ENCODE results near the gene KRTAP10-1.

KRTAP10-1 gene

DNA sequence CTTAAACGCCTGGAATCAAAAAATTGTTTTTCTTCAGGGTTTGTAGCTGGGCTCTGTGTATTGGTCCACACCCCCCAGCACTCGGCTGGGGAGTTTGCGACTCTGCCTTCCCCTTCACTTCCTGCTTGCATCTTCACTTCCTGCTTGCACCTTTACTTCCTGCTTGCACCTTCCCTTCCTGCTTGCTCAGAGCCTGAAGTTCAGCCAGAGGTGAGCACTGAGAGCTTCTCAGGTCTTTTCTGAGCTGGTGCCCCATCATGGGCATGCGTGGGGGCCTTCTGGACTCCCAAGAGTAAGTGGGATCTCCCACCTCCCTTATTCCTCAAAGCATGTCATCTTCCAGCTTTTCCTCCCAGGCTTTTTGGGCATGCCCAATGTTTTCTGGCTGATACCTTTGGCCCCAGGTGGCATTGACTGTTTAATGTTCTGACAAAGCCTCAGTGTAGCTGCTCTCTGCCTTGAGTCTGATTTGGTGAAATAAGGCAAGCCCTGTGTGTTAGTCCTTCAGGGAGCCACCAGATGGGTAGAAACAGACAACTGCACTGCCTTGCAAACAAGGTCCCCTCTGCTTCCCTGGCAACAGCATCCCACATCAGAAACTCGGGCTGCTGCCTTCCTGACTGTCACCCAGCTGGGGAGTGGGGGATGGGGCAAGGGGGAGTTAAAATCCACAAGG lies 7.8 kb upstream of the KRTAP10-1 start:
- DNase-seq, result no peak

DNA sequence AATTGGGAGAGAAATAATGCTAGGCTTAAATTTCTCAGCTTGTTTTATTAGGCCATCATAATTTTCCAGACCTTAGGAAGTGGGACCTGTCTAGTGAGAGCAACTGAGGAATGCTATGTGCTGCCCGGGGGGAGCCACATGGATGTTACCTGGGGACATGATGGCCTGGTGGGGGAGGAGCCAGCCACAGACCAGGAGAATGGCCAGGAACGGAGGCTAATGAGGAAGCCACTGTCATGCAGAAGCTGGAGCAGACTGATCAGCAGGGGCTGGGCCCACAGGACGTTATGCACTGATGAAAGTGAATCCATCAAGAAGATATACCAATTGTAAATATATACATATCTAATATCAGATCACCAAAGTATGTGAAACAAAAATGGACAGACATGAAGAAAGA lies 4.6 kb upstream of the KRTAP10-1 start:
- no peak for DNase-seq

DNA sequence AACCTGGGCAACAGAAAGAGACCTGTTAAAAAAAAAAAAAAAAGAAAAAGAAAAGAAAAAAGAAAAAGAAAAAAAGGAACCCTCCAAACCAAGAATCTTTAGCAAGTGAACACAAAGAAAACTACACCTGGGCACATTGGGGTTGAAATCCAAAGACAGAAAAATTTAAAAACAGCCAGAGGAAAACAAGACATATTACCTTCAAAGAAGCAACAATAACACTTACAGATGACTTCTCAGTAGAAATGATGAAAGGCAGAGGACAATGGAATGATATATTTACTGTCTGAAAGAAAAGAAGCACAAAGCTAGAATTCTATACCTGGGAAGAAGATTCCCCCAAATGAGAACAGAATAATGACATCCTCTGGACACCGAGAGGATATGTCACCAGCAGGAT lies 2.7 kb upstream of the KRTAP10-1 start:
- no peak for DNase-seq

DNA sequence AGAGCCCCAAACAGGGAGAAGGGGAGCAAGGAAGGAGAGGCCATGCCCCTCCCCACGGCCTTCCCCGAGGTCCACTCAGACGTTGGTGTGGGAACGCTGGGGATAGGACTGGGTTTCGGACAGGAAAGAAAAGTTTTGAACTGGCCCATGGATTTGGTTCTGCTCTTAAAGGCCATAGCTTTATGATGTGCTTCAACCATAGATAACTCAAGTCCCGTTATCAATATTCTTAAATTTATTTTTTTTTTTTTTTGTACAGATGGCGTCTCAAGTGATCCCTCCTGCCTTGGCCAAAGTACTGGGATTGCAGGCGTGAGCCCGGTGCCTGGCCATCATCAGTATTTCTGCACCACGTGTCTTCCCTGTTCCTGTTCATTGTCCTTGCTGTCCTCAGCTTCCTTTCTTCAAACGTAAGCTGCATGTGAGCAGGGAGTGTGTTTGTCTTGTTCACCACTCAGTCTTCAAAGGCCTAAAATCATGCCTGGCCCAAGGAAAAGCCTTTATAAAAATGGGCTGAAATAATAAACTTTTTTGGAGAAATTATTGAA lies 820 bp upstream of the KRTAP10-1 start:
- DNase-seq, result no peak

DNA sequence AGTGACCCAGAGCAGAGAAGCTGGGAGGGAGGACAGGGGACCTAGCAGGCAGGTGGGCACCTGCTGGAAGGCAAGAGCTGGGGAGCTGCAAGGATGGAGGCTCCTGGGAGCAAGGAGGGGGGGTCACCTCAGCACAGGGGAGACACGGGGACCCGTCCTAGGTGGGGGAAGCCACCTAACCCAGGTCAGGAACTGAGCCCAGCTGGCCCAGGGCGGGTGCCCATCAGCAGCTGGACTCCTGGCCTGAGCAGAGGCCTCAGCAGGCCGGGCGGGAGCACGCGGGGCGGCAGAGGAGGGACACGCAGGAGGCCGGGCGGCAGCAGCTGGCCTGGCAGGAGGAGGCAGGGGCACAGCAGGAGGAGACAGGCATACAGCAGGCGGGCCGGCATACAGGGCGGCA lies 949 bp downstream of the KRTAP10-1 start:
- DNase-seq, result no peak

DNA sequence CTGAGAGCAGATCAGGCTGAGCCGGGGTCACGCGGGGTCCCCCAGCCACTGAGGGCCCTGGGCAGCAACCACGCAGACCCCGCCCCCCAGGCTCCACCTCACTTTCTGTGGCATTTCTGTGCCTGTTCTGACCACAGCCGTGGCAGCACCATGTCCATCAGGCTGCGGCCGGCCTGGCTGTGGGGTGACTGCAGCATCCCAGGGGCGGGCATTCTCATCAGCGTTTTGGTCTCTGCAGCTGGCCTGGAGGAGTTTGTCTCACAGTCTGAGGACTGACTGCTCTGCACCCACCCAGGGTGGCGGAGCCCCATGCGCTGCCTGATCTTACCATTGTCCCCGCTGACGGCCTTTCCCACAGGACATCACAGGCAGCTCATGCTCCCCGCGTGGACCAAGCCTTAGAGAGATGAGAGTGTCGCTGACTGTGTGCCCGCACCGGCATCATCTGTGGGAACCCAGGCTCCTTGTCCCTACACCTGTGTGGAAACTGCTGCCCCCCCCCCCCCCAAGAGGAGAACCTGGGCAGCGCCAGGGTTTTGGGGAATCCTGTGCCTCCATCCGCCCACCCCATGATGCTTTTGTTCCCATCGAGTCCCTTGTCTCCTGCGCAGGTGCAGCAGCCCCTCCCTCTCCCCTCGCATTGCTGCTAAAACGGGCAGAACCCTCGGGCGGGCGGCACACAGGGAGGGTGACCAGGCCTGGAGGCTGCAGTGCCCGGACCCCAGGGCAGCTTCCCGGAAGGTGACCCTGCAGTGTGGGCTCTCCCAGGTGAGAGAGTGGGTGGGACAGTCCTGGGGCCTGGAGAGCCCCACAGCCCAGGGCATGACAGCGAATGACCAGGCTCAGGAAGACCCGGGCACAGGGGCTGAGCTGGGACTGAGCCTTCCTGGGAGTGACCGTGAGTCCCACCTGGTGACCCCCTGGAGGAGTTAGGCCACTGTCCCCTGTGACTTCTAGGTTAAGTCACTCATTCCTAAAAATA lies 1.8 kb downstream of the KRTAP10-1 start:
- no peak for DNase-seq

DNA sequence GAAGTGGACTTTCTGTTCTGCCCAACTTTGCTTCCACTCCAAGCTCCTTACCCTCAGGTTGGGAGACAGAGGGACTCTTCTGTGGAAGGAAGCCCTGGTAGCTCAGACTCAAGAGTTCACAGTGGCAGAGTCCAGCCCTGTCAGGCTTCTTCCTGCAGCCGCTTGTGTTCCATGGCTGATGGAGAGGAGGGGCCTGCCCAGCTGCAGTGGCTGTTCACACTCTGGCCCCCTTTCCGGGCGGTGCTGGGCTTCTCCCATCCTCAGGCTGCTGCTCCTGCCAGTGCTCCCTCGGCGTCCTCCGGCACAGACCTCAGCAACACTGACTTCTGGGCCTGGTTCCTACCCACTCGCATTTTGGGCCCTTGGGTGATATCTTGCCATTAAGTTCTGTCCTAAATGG lies 4.0 kb downstream of the KRTAP10-1 start:
- no peak for DNase-seq

DNA sequence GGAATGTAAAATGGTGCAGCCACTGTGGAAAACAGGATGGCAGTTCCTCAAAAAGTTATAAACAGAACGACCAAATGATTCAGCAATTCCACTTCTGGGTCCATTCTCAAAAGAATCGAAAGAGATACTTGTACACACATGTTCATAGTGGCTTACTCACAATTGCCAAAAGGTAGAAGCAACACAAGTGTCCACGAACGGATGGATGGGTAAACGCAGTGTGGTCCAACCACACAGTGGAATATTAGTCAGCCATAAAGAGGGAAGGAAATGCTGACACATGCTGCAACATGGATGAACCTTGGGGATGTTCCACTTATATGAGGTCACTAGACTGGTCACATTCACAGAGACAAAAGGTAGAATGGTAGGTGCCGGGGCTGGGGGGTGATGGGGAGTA lies 5.3 kb downstream of the KRTAP10-1 start:
- DNase-seq, result no peak

DNA sequence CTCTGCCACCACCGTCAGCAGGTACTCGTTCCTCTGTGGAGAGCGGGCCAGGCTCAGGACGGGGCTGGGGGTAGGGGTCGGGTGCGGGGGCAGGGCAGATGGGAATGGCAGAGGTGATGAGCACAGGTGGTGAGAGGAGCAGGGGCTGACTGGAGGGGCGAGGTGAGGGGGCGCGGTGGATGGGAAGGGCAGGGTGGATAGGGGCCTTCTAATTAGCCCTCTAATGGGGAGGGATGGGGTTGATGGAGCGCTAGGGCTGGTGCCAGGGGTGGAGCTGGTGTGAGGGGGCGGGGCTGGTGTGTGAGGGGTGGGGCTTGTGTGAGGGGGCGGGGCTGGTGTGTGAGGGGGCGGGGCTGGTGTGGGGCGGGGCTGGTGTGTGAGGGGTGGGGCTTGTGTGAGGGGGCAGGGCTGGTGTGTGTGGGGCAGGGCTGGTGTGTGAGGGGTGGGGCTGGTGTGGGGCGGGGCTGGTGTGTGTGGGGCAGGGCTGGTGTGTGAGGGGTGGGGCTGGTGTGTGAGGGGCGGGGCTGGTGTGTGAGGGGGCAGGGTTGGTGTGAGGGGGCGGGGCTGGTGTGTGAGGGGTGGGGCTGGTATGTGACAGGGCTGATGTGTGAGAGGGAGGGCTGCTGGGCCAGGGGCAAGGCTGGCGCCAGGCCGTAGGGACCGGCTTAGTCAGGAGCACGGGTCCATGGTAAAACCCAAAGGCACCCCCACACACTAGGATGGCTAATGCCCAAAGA lies 5.9 kb downstream of the KRTAP10-1 start:
- DNase-seq, result no peak

DNA sequence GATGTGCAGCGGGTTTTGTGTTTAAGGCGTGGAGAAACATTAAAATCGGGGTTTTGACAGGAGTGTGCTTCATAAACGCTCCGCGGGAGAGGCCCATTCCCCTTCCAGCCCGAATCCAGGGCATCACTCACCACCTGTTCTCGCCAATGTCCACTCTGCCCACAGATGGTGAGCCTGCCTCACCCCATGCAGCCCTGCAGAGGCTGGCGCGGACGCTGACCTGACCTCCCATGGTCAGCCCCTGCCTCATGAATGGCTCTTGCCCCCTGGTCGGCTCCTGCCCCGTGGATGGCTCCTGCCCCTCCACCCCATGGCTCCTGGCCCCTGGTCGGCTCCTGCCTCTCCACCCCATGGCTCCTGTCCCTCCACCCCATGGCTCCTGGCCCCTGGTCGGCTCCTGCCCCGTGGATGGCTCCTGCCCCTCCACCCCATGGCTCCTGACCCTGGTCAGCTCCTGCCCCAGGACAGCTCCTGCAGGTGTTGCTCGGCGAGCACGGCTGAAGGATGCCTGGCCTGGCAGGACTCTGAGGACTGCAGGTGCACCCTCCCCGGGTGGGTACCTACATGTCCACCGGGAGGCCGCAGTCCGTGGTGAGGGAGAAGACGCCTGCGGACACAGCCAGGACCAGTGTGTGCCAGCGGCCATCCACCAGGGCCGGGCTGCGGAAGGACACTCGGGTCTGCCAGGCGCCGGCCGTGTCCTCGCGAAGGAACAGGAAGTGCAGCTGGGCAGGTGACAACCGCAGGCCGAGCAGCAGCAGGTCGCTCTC lies 6.7 kb downstream of the KRTAP10-1 start:
- DNase-seq, result no peak

DNA sequence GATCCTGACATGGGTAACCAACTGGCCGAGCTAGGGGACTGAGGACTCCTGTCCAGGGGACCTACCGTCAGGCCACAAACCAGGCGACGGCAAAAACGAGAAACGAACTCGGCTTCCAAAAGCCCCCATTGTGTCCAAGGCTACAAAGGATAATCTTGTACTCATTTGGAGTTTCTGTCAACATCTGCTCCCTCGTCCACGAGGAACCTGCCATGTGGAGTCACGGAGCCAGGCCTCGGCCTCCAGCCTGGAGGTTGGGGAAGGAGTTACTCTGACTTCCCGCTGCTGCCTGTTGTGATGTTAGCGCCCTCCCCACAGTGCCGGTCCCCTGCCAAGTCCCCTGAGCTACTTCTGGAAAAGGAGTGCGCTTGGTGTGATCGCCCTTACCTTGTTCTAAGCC lies 7.3 kb downstream of the KRTAP10-1 start:
- DNase-seq, result no peak

DNA sequence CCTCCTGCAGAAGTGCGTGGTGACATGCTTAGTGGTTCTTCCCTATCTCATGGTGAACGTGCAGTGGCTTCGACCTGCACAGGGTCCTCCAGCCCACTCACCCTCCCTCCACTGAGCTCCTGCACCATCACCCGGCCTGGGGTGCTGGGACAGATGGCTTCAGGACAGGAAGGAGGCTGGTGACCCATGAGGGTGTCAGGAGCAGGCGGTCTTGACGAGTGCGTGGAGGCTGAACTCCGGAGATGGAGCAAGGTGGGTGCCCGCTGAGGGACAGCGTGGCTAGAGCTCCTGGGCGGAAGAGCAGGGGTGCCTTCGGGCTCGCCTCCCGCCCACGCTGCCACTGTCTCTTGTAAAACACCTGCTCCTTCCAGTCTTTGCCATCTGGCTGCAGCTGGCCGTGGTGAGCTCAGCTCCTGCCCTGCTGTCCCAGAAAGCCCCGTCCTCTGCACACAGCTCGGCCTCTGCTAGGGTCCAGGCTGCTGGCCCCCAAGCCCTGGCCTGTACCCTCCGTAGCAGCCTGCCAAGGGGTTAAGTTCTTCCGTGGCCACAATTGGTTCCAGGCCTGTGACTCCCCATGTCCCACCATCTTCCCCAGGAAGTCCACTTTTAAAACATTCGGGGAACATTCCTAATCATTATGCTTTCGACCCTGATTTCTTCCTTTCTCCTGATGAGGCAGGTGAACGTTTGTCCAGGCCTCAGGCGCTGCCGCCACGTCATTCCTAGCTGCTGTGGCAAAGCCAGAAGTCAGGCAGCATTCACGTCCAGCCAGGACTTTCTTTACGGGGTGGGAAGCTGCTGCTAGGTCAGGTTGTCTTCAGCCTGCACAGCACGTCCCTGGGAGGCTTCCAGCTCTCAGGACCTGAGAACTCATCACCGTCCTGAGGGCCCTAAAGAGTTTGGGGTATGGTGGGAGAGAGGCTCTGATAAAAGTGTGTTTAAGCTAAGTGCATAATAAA lies 8.1 kb downstream of the KRTAP10-1 start:
- no peak for DNase-seq

DNA sequence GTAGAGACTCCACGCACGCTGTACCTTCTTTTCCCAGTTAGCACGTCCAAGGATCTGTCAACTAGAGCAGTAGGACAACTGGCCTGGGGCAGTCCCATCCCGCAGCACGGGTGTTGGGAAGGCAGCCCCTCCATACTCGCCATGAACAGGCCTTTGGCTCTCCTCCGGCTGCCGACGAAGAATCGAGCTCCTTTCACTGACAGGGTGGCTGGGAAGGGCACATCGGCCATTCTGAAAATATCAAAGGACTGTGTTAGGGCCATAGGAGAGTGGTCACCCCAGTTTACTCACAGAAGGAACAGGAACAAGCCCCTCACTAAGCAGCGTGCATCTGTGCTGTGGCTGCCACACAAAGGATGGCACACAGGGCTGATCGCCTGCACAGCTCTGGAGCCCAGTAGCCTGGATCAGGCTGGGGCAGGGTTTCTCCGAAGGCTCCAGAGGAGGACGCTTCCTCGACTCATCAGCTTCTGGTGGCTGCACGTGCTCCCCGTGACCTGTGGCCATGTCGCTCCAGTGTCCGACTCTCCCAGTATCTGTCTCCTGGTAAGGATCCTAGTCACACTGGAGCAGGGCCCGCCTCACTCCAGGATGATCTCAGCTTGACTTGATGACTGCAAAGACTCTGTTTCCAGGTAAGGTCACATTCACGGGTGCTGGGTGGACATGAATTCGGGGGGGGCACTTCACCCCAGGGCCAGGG lies 8.9 kb downstream of the KRTAP10-1 start:
- no peak for DNase-seq

DNA sequence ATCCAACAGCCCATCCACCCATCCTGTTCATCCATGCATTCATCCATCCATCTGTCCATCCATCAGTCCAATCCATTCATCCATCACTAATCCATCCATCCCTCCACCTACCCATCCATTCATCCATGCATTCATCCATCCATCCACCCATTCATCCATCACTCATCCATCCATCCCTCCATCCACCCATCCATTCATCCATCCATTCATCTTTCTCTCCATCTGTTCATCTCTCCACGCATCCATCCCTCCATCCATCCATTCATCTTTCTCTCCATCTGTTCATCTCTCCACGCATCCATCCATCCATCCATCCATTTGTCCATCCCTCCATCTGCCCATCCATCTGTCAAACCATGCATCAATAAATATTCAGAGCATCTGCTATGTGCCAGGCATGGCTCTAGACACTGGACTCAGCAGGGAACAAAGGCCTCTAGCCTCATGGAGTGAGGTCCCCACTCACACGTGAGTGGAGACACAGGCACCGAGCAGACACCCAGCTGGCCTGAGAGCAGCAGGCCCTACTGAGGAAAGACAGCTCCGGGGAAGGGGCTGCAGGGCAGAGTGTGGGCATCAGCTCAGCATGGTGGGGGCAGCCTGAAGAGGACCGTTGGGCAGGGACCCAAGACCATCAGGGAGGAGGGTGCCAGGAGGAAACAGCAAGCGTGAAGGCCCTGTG lies 9.6 kb downstream of the KRTAP10-1 start:
- no peak for DNase-seq

DNA sequence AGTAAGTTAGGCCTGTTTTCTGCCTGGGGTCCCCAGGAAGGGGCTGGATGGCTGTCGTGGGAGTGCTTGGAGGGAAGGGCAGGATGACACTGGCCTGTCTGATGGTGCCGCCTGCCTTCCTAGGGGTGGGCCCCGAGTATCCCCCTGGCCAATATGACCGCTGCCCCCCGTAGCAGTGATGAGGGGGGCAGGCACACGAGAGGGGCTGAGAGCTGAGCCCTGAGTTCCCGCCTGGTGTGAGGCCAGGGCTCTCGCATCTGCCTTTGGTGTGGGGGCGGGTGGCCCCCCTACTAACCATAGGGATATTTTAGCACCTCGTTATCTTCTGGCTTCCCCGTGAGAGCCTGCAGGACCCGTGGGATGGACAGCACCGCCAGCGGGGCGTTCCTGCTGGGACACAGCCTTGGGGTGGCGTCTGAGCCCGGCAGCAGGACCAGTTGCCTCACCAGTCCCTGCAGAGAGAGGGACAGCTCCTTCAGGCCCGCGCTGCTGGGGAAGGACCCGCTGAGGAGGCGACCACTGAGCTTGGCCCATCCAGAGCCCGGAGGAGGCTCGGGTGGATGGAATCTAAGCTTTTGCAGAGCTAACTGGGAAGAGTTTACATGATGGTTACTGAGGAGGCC lies 10.4 kb downstream of the KRTAP10-1 start:
- no peak for DNase-seq

DNA sequence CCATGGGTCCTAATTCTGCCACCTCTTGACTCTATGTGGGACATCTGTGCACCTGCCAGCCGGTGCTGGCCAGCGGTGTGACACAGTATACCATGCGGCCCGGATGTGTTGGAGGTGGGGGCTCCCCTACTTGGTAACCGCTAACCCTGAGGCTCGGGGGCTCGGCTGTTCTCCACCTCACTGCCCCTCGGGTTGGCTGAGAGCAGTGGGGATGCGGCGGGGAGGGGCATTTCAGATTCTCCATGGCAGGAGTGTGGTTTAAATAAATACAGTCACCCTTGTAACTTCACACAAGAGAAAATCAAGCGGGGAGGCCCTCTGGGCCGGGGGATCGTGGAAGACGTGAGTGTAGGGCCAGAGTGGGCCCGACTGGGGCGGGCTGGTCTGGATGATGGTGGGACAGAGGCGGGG lies 11.0 kb downstream of the KRTAP10-1 start:
- DNase-seq, result no peak

DNA sequence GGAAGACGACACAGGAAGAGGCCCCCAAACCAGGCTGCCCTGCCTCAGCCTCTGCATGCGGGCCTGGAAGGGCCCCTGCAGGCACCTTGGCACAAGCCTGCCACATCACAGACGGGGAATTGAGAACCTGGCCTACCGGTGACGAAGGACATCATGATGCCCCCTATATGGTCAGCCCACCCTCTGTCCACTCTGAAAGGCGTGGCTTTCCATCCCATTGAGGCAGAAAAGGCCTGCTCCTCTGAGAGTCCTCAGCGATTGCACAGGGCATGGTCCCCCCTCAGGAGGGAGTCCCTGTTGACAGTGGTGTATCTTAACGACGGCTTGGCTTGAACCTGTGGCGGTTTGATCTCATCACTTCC lies 11.4 kb downstream of the KRTAP10-1 start:
- no peak for DNase-seq

DNA sequence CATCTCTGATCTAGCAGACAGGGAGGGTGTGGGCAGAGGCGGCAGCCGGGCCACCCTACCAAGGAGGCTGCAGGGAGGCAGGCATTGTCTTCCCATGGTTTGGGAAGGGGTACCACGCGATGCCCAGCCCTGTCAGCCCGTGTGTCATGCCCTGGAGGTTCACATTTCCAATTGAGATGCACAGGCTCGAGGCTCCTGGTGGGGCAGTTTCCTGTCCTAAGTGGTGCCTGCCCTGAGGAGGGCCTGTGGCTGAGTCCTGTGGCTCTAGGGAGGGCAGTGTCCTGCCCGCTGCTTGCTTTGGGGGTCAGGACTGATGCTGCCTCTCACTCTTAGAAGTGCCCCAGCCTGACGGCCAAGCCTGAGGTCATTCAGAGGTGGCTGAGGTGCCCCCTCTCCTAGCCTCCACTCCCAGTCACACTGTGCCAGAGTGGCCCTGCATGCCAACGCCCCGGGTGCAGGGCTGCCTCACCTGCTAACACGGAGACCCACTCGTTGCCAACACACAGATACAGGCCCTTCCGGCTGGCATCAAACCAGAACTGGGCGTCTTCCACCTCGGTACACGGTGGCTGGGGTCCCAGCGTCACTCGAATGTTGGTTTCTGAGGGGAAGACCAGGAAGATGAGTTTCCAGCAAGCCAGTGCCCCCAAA lies 11.9 kb downstream of the KRTAP10-1 start:
- no peak for DNase-seq

All from effector CD4-positive, alpha-beta T cell (primary cell).